ENCODE measurements around the gene BCKDK. TPM values are rescaled to one million over a fixed set of nuclear protein-coding genes. Genes with fewer than 3 reads are reported as not detected.

BCKDK gene
- total and polyA plus RNA-seq, 2 of the 13 experiments (the other 11 are each of a cell fraction or from before 2014, with no cell fraction given) = 24.9 to 42.6 TPM

GRCh38 chr16:31138621-31139578, 30.7 kb downstream of the BCKDK start (continued):
- TF ChIP-seq NFKBIZ (CRISPR knock-in tag; IDR thresholded peaks at IDR 0.05) (no peak), ATF7-NPFF (CRISPR knock-in tag; IDR thresholded peaks at IDR 0.05; ENCODE audit: low read depth) (no peak), THAP7 (CRISPR knock-in tag; IDR thresholded peaks at IDR 0.05) (peak; percentile 92), TFE3 (CRISPR knock-in tag; IDR thresholded peaks at IDR 0.05) (no peak), RNF2 (conservative IDR thresholded peaks at IDR 0.05; ENCODE audit: low read depth) (no peak), TARDBP (CRISPR knock-in tag; IDR thresholded peaks at IDR 0.05) (no peak), ZNF331 (CRISPR knock-in tag; IDR thresholded peaks at IDR 0.05) (no peak), REXO4 (CRISPR knock-in tag; IDR thresholded peaks at IDR 0.05; ENCODE audit: borderline replicate concordance) (no peak), ZMAT5 (CRISPR knock-in tag; IDR thresholded peaks at IDR 0.05; ENCODE audit: borderline replicate concordance, low read depth) (no peak), HOXA9 (CRISPR knock-in tag; IDR thresholded peaks at IDR 0.05; ENCODE audit: borderline replicate concordance) (no peak), ZBTB7B (CRISPR knock-in tag; IDR thresholded peaks at IDR 0.05) (no peak; the same call in 1 of the 2 replicates), TERF1 (CRISPR knock-in tag; IDR thresholded peaks at IDR 0.05) (no peak), CHCHD3 (CRISPR knock-in tag; IDR thresholded peaks at IDR 0.05) (no peak), JUNB (CRISPR knock-in tag; IDR thresholded peaks at IDR 0.05; ENCODE audit: borderline replicate concordance) (no peak), HNRNPL (IDR thresholded peaks at IDR 0.05; ENCODE audit: low read depth, low read length) (0 out of 2 replicates have a peak, but pooled peaks have one; percentile 29), POLR2A (IDR thresholded peaks at IDR 0.05; ENCODE audit: insufficient read depth in 1 of 2, low read depth in 2 of 2, low read length in 2 of 2) (peak in 1 of 2 experiments; percentile 0; a peak in 2 of 4 replicates), ONECUT2 (CRISPR knock-in tag; IDR thresholded peaks at IDR 0.05) (no peak), ZBTB44 (CRISPR knock-in tag; IDR thresholded peaks at IDR 0.05) (no peak), GPN1 (CRISPR knock-in tag; IDR thresholded peaks at IDR 0.05; ENCODE audit: borderline replicate concordance) (no peak), TSC22D2 (CRISPR knock-in tag; IDR thresholded peaks at IDR 0.05; ENCODE audit: borderline replicate concordance) (no peak), ZBTB43 (CRISPR knock-in tag; conservative IDR thresholded peaks at IDR 0.05) (no peak), ZNF737 (CRISPR knock-in tag; IDR thresholded peaks at IDR 0.05; ENCODE audit: borderline replicate concordance) (no peak)
